NCI-H2196 treated with DMSO at 0.1 percent for 48 hours (cell line): ENCODE results near the gene NTN1.

Experiments
- DNase-seq: peaks from one replicate; lab custom pipeline; 2025; ENCODE audit not compliant: unreplicated experiment; lab: John Stamatoyannopoulos, UW

NTN1 gene

GRCh38 chr17:9187828-9188227 is 166.5 kb downstream of the NTN1 start:
- DNase-seq, result no peak

DNA sequence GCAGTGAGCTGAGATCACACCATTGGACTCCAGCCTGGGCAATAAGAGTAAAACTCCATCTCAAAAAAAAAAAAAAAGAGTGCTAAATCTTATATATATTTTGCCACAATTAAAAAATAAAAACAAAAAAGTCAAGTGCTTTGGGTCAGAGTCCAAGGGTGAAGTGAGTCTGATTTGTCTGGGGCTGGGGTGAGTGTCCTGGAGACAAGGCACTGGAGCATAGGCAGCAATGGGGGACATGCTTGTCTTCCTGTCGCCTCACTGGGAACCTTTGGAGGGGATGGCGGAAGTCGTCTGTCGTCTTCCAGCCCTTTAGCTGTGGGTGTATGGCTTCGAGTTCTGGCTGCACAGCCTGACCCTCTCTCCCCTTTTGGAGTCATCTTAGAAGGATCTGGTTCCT is 167.1 kb downstream of the NTN1 start:
- no peak for DNase-seq

DNA sequence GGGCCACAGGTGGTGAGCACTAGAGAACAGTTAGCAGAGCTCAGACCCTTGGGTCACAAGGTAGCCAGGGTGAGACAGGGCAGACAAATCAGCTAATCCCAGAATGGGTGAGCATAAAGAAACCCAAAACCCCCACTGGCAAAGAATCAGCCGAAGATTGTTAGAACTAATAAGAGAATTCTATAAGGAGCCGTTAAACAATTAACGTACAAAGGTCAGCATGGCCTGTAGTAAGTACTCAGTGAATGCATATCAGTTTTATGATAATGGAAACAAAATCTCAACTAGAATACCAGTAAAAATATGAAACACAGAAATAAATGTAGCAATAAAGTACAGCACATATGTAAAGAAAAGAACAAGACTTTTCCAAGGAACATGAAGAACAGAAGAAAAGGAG is 168.6 kb downstream of the NTN1 start:
- no peak for DNase-seq

- DNase-seq, result no peak
These were observed 170.7 kb downstream of the NTN1 start for GRCh38 chr17:9192010-9192409.

GRCh38 chr17:9195411-9195810 is 174.1 kb downstream of the NTN1 start:
- no peak for DNase-seq

DNA sequence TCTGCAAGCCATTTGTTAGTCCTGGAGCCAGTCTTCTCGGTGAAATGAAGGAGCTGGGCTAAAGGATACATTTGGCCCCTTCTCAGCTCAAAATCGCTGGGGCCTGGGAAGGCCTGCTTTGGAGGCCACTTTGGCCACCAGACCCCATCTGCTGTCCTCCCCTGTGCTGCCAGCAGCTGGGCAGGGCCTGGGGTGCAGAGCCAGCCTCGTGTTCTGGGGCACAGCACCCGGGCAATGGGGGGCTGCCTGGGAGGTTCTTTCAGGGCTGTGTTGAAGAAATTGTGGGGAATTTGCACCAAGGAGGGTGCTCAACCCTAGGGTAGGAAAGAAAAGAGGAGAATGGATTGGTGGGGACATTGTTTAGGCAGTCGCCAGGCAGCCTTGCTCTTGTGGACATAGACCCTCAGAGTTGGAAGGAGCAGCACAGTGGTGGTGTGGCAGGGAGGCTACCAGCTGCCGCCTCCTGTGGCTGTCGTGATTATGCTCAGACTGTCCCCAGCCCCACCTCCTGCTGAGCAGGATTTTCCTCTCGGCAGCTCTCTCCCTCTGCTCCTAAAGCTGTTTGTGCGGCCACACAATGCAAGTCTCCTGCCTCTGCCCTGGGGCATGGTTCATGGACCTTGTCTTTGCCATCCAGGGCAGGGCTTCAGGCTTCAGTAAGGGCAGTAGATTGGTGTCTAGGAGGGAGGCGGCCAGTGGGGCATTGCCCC is 174.8 kb downstream of the NTN1 start:
- no peak for DNase-seq

DNA sequence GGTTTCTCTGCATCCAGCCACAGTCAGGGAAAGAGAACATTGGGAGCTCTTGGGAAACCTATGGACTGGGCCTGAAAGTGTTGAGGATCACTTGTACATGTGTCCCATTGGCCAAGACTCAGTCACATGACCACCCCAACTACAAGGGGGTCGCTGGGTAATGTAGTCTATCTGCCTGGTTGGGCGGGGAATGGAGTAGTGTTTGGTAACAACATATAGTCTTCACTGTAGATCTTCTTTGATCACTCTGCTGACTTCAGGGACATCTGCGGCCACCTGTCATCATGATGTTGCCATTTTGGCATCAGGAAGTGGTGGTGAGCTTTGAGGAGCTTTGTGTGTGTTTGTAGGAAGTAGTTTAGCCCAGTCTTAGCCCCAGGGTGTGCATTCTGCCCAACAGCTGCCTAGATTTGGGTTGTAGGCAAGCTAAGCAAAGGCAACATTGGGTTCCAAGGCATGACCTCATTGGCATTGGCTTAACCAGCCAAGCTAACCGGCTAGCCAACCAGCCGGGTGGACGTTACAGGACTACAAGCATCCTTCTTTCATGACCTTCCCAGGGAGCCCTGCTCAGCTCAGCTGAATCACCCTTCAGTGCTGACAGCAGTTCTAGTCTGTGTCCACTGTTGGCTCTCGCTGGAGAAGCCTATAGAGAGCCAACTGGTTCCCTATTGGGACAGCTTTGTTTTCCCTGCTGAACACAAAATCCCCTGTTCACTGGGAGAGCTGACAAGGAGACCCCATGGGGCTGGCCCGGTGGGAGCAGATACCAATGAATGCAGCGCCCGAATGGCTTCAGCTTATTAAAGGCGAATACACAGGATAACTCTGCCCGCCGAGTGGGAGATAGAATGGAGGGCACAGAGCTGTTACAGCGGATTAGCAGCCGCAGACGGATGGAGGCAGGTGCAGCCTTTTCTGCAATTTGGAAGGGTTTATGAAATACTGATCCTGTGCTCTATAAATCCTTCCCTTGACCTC is 178.6 kb downstream of the NTN1 start:
- no peak for DNase-seq

- no peak for DNase-seq
These were observed 179.5 kb downstream of the NTN1 start for GRCh38 chr17:9200699-9201359.

GRCh38 chr17:9202532-9202931 is 181.2 kb downstream of the NTN1 start:
- no peak for DNase-seq

DNA sequence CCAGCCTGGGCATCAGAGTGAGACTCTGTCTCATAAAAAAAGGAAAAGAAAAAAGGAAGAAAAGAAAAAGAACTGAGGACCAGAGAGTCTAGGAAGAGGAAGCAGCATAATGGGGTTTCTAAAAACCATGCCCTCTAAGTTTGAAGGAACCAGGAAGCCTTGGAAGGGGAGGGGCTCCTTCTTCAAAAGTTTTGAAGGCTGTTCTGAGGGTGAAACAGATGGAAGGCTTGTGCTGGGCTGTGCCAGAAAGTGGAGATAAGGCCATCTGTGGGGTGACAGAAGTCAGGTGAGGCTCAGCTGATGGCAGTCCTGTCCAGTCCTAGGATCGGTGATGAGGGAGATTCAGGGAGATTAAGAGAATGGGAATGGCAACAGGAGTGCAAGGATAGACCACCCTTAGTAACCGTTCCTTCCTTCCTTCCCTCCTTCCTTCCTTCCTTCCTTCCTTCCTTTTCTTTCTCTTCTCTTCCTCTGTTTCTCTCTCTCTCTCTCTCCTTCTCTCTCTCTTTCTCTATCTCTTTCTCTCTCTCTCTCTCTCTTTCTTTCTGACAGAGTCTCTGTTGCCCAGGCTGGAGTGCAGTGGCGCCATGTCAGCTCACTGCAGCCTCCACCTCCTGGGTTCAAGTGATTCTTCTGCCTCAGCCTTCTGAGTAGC is 182.6 kb downstream of the NTN1 start:
- no peak for DNase-seq

DNA sequence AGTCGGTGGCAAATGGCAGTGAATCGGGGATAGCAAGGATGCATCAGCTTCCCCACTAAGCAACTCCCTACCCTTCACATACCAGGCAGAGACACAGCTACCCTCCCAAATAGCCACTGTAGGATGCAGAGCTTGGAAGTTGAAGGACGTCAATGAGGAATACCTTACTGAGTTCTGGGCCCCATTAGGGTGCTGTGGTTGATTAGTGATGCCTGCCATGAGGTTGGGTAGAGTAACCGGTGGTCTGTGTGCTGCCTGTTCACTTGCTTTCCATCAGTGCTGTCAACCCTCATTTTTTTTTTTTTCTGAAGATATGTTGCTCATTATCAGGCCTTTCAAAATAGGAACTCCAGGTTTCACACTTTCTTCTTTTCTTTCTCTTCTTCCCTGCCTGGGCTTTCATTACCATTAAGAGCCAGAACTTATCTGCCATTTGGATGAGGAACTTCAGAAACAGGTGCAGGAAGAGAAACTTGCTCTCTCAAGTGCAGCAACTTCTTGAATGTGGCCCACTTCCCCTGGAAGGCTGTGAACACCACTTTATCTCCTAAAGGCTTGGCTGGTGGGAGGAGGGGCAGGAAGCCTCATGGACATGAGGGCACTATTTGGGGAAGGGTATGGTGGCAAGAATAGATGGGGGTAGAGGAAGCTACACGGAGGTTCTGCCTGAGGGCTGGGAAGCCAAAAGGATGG is 183.5 kb downstream of the NTN1 start:
- DNase-seq, result no peak

DNA sequence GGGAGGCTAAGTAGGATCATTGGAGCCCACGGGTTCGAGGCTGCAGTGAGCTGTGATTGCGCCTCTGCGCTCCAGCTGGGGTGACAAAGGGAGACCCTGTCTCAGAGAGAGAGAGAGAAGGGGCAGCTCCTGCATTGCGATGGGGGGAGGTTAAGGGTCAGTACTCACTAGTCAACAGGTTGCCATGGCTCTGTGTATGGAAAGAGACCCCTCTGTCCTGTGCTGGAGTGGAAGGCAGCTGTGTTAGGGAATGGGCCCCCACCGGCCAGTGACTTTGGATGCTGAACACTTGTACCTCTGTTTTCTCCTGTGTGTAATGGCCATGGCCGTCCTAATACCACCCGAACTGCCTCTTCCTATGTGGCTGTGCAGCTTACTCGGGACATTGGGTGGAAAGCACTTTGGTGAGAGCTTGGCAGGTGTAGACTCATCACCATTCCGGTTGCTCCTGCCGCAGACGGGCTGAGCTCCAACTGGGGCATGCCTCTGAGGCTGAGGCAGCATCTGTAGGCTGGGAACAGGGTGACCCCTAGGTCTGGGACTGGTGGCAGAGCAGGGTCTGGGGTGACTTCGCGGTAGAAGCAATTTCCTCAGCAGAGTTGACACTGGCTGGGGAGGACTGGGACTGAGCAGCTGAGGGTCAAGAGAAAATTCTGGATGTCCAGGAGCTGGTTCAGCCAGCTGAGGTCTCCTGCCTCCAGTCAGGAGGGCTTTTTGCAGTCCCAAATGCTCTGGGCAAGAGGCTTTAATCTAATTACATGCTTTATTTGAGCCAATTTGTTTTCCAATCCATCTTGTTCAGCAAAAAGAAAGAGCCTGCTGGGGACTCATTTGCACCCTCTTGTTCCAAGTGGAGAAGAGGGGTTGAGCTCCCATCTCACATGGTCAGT is 184.5 kb downstream of the NTN1 start:
- DNase-seq, result no peak

DNA sequence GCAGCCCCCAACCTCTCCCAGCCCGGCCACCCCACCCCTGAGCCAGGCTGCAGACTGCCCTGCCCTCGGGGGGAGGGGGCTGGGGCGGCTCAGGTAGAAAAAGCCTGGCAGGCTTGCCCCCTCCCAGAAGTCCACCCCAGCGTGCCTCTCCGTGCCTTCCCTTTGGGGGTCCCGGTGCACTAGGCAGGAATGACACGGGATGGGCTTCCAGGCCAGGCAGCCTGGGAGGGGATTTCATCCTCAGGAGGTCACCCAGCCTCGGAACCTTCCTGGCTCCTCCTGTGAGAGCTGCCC is 185.0 kb downstream of the NTN1 start:
- no peak for DNase-seq

DNA sequence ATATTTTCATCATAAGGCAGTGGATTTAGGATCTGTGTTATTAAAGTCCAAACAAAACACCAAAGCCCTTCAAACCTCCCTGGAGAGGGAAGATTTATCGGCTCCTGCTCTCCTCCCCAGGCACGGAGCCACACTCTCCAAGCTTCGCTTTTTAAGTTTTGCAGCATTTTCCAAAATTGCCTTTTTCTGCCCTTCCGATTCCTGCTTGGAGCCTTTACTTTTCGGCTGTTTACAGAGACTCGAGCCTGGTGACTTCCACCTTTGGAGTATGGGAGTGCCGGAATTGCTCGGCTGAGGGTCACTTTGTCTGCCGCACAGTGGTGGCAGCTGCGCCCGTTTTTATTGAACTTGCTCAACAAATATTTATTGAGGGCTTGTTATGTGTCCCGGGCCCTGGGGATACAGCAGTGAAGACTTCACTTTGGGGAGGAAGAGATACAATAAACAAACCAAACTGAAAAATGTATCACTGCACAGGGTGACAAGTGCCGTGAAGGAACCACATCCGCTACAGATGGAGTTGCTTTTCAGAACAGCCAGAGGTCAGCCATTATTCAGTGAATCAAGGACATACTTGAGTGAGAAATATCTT is 185.5 kb downstream of the NTN1 start:
- no peak for DNase-seq

GRCh38 chr17:9208381-9209105 is 187.2 kb downstream of the NTN1 start:
- DNase-seq, result no peak

GRCh38 chr17:9209347-9209746 is 188.0 kb downstream of the NTN1 start:
- DNase-seq, result no peak

DNA sequence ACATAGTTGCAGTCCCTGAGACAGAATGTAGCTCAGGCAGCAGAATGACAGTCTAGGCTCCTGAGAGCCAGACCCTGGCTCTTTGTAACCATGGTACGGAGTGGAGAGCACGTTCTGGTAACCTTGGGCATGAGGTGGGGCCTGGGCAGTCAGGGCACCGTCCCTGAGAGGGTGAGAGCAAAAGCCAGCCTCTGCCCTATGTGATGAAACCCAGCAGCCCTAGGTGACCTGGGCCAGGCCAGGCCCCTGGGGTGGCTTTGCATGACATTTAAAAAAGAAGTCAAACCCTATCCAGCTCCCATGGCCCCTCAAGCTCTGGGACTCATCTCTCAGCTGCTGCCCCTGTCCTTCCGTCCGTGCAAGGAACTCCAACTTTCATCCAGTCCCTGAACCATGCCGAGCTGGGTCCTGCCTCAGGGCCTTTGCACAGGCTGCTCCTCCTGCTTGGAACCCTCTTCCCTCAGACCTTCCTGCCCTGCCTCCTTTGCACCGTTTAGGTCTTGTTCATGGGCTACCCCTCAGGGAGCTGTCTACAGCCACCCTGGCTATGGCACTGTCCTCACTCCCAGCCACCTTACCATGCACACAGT is 188.6 kb downstream of the NTN1 start:
- DNase-seq, result no peak

DNA sequence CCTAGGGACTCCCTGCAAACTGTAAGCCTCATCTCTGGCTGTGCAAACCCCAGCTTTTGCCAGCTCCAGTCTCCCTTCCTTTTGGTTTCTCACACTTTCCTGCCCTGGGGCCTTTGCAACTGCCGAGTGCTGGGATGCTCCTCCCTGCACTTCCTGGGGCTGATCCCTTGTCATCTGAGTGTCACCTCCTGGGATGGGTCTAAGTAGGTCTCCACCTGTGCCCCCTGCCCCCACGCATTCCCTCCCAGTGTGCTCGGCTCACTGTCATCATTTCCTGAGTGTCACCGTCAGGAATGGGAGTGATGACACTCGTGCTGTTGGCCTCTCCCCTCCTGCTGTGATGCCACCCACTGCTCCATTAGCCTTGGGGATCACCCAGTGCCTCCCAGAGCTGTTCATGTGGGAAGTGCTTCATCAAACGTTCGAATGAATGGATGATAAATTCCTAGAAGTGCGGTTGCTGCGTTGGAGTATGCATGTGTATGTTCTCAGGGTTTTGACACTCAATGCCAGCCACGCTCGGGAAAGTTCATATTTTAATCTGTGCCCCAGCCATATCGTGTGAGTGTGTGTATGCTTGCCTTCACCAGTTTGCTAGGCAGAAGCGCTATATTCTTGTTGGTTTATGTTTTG is 189.9 kb downstream of the NTN1 start:
- no peak for DNase-seq
